ENCODE results near the gene NCK1. TPM values are rescaled to one million over a fixed set of nuclear protein-coding genes. Genes with fewer than 3 reads are reported as not detected.

The NCK1 gene
- total RNA-seq, 2 experiments from 2014 or later: 30.4 to 31.9 TPM

DNA sequence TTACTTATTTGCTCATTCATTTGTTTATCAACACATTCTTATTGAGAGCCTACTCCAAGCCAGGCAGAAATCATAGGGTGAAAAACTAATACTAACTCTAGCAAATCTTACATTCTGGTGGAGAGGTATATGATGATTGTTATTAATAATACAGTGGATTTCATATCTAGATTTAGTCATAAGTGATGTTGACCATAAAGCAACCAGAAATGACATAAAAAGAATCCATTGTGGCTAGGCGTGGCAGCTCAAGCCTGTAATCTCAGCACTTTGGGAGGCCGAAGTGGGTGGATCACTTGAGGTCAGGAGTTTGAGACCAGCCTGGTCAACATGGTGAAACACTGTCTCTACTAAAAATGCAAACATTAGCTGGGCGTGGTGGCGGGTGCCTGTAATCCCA, 69.6 kb downstream of the NCK1 start:
- Mint-ChIP-seq H3K9me3 (ENCODE audit: low read depth) (peaks cover 2% of the 10 kb centered on the region), H3K27me3 (no peaks in the 10 kb centered on the region), H3K4me3 (no peak overlapping the region), H3K36me3 (ENCODE audit: low read depth) (peaks cover 53% of the 10 kb centered on the region), H3K4me1 (peaks cover 56% of the 10 kb centered on the region), H3K27ac (peak overlapping the region; percentile 44)
- no peak for ATAC-seq
- DNase-seq: no peak
- CTCF ChIA-PET: no interaction called here
- POLR2A ChIA-PET: no interaction called here
- intact Hi-C loops (cut with DNase I, micrococcal nuclease): no loop called here

DNA sequence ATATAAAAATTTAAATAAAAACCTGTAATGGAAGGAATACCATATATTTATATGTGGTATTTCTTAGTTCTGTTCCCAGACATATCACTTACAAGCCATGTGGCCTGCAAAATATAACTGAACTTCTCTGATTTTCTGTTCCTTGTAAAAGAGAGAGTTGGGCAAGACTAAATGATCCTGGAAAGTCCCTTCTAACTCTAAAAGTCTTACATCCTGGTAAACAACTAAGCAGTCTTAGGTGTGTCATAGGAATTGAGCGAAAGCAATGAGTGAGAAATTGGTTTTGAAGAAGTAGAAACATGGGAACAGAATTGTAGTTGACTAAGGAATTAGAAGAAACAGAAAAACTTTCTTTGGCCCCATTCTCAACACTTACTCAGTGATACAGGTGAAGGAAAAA, 70.5 kb downstream of the NCK1 start:
- intact Hi-C loops (cut with DNase I, micrococcal nuclease): no loop called here
- Mint-ChIP-seq H3K27ac (peak overlapping the region; percentile 76), H3K4me1 (peaks cover 59% of the 10 kb centered on the region), H3K9me3 (ENCODE audit: low read depth) (peaks cover 6% of the 10 kb centered on the region), H3K4me3 (no peak overlapping the region), H3K36me3 (ENCODE audit: low read depth) (peaks cover 55% of the 10 kb centered on the region), H3K27me3 (no peaks in the 10 kb centered on the region)
- peak; percentile 71 for ATAC-seq
- no peak for DNase-seq
- ChIA-PET CTCF (no interaction called here), POLR2A (no interaction called here)

DNA sequence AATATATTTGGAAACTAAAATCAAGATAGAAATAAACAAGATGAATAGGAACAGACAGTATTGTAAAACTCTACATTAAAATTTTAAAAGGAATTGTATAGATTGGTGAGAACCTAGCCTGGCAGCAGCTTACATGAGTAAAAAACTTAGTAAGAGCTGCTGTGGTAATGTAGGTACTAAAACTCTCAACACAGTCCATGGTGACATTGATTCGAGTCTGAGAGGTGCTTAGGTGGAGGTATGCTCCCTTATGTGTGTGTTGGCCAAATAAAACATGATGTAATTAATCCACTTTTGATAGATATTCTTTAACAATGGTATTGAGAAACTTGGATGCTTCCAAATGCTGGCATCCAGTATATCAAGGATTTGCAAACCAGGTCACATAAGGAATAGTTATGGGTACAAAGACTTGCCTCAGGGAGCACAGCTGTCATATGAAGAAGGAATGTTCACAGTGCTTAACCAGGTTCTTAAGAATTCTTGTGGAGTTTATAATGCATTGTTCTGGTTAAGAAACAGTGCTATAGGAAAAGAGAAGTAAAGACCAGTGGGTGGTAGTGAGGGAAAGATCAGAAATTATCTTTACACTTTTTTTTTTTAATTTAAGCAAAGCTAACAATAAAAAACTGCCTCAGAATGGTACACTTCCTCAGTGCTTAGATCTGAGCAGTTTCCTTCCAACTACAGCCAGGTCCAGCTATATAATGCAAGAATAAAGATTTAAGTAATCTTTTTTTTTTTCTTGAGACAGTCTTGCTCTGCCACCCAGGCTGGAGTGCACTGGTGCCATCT, 71.2 kb downstream of the NCK1 start:
- DNase-seq (no peak), ATAC-seq (peak; percentile 59)
- no peaks in the 10 kb centered on the region for H3K27me3 Mint-ChIP-seq
- intact Hi-C loops (cut with DNase I, micrococcal nuclease): no loop called here
- peak overlapping the region; percentile 76 for H3K27ac Mint-ChIP-seq
- POLR2A ChIA-PET: interaction anchor here (0.6 kb wide), 1 partner anchor 773 kb away, joined by 3 read pairs; no protein-coding TSS in a partner anchor
- H3K9me3 Mint-ChIP-seq (ENCODE audit: low read depth): peaks cover 6% of the 10 kb centered on the region
- CTCF ChIA-PET: interaction anchor here (0.5 kb wide), 1 partner anchor 91 kb away, joined by 3 read pairs; no protein-coding TSS in a partner anchor
- no peak overlapping the region for H3K4me3 Mint-ChIP-seq
- peaks cover 49% of the 10 kb centered on the region for H3K36me3 Mint-ChIP-seq (ENCODE audit: low read depth)
- peaks cover 59% of the 10 kb centered on the region for H3K4me1 Mint-ChIP-seq

DNA sequence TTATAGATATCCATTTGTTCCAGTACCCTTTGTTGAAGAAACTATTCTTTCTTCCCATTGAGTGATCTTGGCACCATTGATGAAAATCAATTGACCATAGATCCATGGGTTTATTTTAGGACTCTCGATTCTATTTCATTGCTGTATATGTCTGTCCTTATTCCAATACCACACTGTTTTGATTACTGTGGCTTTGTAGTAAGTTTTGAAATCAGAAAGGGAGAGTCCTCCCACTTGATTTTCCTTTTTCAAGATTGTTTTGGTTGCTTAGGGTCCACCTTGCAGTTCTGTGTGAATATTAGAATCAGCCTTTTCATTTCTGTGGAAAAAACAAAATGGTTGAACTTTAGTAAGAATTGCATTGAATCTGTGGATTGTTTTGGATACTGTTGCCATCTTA, 75.2 kb downstream of the NCK1 start:
- ChIA-PET CTCF (no interaction called here), POLR2A (no interaction called here)
- Mint-ChIP-seq H3K4me1 (peaks cover 59% of the 10 kb centered on the region), H3K36me3 (ENCODE audit: low read depth) (peaks cover 37% of the 10 kb centered on the region), H3K27ac (no peak overlapping the region), H3K27me3 (no peaks in the 10 kb centered on the region), H3K9me3 (ENCODE audit: low read depth) (peaks cover 8% of the 10 kb centered on the region), H3K4me3 (no peak overlapping the region)
- no peak for ATAC-seq
- no peak for DNase-seq
- intact Hi-C loops (cut with DNase I, micrococcal nuclease): loop anchor here in 1 of 2 experiments (5.0 kb wide), 1 partner anchor 75 kb away; the partner anchor contains the start of gene NCK1

DNA sequence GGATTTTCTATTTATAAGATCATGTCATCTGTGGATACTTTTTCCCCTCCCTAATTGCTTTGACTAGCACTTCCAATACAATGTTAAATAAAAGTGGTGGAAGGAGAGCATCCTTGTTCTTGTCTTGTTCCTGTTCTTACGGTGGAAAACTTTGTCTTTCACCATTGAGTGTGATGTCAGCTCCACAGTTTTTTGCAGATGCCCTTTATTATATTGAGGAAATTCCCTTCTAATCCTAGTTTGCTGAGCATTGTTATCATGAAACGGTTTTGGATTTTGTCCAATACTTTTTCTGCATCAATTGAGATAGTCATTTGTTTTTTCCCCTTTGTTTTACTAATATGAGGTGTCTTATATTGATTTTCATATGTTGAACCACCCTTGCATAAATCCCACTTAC, 75.8 kb downstream of the NCK1 start:
- no peak for DNase-seq
- H3K4me1 Mint-ChIP-seq: peaks cover 59% of the 10 kb centered on the region
- intact Hi-C loops (cut with DNase I, micrococcal nuclease): loop anchor here in 1 of 2 experiments (5.0 kb wide), 1 partner anchor 76 kb away; the partner anchor contains the start of gene NCK1
- H3K9me3 Mint-ChIP-seq (ENCODE audit: low read depth): peaks cover 8% of the 10 kb centered on the region
- peaks cover 34% of the 10 kb centered on the region for H3K36me3 Mint-ChIP-seq (ENCODE audit: low read depth)
- ChIA-PET CTCF (interaction anchor here (1.3 to 1.9 kb wide), 2 partner anchors 10 to 76 kb away, joined by 4 to 5 read pairs; no protein-coding TSS in a partner anchor), POLR2A (no interaction called here)
- H3K4me3 Mint-ChIP-seq: no peak overlapping the region
- no peaks in the 10 kb centered on the region for H3K27me3 Mint-ChIP-seq
- no peak for ATAC-seq
- H3K27ac Mint-ChIP-seq: peak overlapping the region; percentile 37

DNA sequence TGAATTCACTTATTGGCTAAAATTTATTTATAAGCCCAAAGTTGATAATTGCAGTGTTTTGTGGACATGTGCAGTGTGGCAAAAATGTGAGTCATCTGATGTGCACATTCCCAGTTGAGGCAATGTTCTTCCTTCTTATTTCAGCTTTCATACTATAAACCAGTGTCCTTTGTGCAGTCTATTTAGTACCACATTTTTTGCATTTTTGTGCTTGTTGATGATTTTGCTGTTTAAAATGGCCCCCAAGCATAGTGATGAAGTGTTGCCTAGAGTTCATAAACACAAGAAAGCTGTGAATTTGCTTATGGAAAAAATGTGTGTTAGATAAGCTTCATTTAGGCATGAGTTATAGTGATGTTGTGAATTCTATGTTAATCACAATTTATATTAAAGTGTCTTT, 76.3 kb downstream of the NCK1 start:
- Mint-ChIP-seq H3K27me3 (no peaks in the 10 kb centered on the region), H3K4me3 (no peak overlapping the region), H3K9me3 (ENCODE audit: low read depth) (peaks cover 8% of the 10 kb centered on the region), H3K36me3 (ENCODE audit: low read depth) (peaks cover 31% of the 10 kb centered on the region), H3K27ac (peak overlapping the region; percentile 37), H3K4me1 (peaks cover 59% of the 10 kb centered on the region)
- intact Hi-C loops (cut with DNase I, micrococcal nuclease): loop anchor here in 1 of 2 experiments (5.0 kb wide), 1 partner anchor 76 kb away; the partner anchor contains the start of gene NCK1
- ATAC-seq (peak; percentile 68), DNase-seq (no peak)
- ChIA-PET POLR2A (no interaction called here), CTCF (interaction anchor here (1.3 to 1.9 kb wide), 2 partner anchors 11 to 76 kb away, joined by 4 to 5 read pairs; no protein-coding TSS in a partner anchor)

DNA sequence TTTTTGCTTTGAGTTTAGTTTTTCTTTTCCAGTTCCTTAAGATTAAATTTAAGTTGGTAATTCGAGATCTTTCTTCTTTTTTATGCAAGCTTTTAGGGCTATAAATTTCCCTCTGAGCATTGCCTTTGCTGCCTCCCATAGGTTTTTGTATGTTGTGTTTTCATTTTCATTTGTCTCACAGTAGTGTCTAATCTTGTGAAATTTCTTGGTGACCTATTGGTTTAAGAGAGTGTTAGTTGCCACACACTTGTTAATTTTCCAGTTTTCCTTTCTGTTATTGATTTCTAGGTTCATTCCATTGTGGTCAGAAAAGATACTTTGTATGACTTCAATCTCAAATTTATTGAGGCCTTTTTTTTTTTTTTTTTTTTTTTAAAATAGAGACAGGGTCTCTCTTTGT, 77.5 kb downstream of the NCK1 start:
- Mint-ChIP-seq H3K36me3 (ENCODE audit: low read depth) (peaks cover 25% of the 10 kb centered on the region), H3K9me3 (ENCODE audit: low read depth) (peaks cover 8% of the 10 kb centered on the region), H3K4me3 (no peak overlapping the region), H3K27me3 (no peaks in the 10 kb centered on the region), H3K27ac (peak overlapping the region; percentile 67), H3K4me1 (peaks cover 60% of the 10 kb centered on the region)
- ChIA-PET POLR2A (no interaction called here), CTCF (interaction anchor here (1.9 kb wide), 1 partner anchor 74 kb away, joined by 5 read pairs; no protein-coding TSS in a partner anchor)
- intact Hi-C loops (cut with DNase I, micrococcal nuclease): loop anchor here in 1 of 2 experiments (5.0 kb wide), 1 partner anchor 77 kb away; the partner anchor contains the start of gene NCK1
- no peak for DNase-seq
- no peak for ATAC-seq

DNA sequence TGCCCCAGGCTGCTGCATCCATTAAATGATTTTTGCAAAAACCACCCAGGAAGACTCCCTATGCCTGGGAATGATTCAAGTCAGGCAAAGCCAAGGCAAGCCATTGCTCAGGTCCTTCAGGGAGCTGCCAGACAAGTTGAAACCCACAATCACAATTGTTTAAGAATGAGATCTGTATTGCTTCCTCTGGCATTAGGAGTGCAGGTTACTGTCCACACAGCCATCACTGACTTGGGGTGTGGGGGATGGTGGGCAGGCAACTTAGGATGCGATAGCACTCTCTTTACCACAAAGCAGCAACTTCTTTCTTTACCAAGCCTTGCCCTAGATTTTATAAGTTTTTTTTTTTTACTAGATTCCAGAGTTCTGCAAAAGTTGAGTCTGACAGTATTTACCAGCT, 80.8 kb downstream of the NCK1 start:
- H3K27ac Mint-ChIP-seq: no peak overlapping the region
- POLR2A ChIA-PET: no interaction called here
- no peak overlapping the region for H3K4me3 Mint-ChIP-seq
- intact Hi-C loops (cut with DNase I, micrococcal nuclease): no loop called here
- no peak for DNase-seq
- CTCF ChIA-PET: interaction anchor here (0.5 kb wide), 1 partner anchor 8 kb away, joined by 3 read pairs; no protein-coding TSS in a partner anchor
- peaks cover 2% of the 10 kb centered on the region for H3K9me3 Mint-ChIP-seq (ENCODE audit: low read depth)
- H3K4me1 Mint-ChIP-seq: peaks cover 52% of the 10 kb centered on the region
- H3K27me3 Mint-ChIP-seq: no peaks in the 10 kb centered on the region
- H3K36me3 Mint-ChIP-seq (ENCODE audit: low read depth): peaks cover 15% of the 10 kb centered on the region
- no peak for ATAC-seq

DNA sequence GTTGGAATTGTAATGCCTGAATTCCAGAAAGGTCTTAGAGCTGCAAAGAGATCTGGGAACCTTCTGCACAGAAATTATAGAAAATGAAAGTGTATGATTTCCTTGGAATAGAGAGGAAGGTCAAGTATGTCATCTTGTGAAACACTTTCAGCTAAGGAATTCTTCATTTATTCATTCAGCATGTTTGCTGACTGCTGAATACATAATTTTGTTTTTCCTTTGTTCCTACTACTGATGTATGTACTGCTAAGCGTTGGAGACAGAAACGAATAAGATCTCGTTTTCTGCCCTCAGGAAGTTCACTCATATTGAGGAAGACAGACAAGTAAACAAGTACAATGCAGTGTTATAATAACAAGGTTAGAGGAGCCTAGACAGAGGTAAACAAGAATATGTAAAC, 81.4 kb downstream of the NCK1 start:
- no peak overlapping the region for H3K4me3 Mint-ChIP-seq
- H3K4me1 Mint-ChIP-seq: peaks cover 46% of the 10 kb centered on the region
- no peaks in the 10 kb centered on the region for H3K27me3 Mint-ChIP-seq
- ChIA-PET POLR2A (no interaction called here), CTCF (interaction anchor here (0.5 kb wide), 1 partner anchor 8 kb away, joined by 3 read pairs; no protein-coding TSS in a partner anchor)
- peaks cover 15% of the 10 kb centered on the region for H3K36me3 Mint-ChIP-seq (ENCODE audit: low read depth)
- intact Hi-C loops (cut with DNase I, micrococcal nuclease): no loop called here
- H3K27ac Mint-ChIP-seq: peak overlapping the region; percentile 72
- ATAC-seq (no peak), DNase-seq (no peak)
- peaks cover 2% of the 10 kb centered on the region for H3K9me3 Mint-ChIP-seq (ENCODE audit: low read depth)

DNA sequence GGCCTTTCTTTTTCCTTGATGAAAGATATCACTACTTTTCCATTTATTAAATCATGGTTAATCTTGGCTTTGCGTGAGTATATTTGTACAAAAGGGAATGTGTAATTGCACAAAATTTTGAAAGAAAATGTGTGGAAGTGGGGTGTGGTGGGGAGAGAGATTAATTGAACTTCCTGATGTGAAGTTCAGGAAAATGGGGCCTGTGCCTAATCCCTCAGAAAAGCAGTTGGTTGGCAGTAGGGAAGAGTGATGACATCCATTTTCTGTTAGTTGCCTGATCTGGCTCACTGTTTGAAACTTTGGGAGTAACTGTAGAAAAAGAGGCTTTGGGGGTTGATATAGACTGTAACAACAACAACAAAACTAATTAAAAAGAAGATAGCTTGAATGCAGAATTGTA, 85.0 kb downstream of the NCK1 start:
- ATAC-seq (no peak), DNase-seq (no peak)
- POLR2A ChIA-PET: no interaction called here
- intact Hi-C loops (cut with DNase I, micrococcal nuclease): no loop called here
- no peak overlapping the region for H3K4me3 Mint-ChIP-seq
- H3K9me3 Mint-ChIP-seq (ENCODE audit: low read depth): no peaks in the 10 kb centered on the region
- H3K4me1 Mint-ChIP-seq: peaks cover 26% of the 10 kb centered on the region
- peaks cover 15% of the 10 kb centered on the region for H3K36me3 Mint-ChIP-seq (ENCODE audit: low read depth)
- H3K27ac Mint-ChIP-seq: no peak overlapping the region
- no peaks in the 10 kb centered on the region for H3K27me3 Mint-ChIP-seq
- CTCF ChIA-PET: interaction anchor here (1.8 kb wide), 1 partner anchor 11 kb away, joined by 4 read pairs; the partner anchor contains the start of gene IL20RB

DNA sequence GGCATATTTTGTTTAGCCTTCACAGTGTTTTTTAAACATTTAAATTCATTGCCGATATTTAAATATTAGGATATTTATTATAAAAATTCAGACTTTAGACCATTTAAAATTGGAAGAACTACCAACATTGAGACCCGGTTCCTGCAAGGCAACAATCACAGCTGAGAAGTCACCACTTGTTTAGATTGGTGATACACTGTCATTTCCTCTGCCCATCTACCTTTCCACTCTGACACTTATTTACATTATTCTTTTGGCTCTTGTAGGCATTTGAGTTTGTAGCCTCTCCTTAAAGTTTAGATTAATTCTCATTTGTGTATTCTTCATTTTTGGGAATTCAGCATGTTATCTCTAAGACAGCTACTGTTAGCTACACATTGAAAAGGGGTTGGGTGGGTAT, 85.5 kb downstream of the NCK1 start:
- ATAC-seq (no peak), DNase-seq (no peak)
- intact Hi-C loops (cut with DNase I, micrococcal nuclease): no loop called here
- ChIA-PET CTCF (interaction anchor here (1.0 to 1.8 kb wide), 3 partner anchors 10 to 67 kb away, joined by 3 to 6 read pairs (median 4); partner anchors contain the start of gene IL20RB), POLR2A (no interaction called here)
- H3K36me3 Mint-ChIP-seq (ENCODE audit: low read depth): peaks cover 15% of the 10 kb centered on the region
- no peak overlapping the region for H3K27ac Mint-ChIP-seq
- no peak overlapping the region for H3K4me3 Mint-ChIP-seq
- no peaks in the 10 kb centered on the region for H3K27me3 Mint-ChIP-seq
- no peaks in the 10 kb centered on the region for H3K9me3 Mint-ChIP-seq (ENCODE audit: low read depth)
- H3K4me1 Mint-ChIP-seq: peaks cover 21% of the 10 kb centered on the region

DNA sequence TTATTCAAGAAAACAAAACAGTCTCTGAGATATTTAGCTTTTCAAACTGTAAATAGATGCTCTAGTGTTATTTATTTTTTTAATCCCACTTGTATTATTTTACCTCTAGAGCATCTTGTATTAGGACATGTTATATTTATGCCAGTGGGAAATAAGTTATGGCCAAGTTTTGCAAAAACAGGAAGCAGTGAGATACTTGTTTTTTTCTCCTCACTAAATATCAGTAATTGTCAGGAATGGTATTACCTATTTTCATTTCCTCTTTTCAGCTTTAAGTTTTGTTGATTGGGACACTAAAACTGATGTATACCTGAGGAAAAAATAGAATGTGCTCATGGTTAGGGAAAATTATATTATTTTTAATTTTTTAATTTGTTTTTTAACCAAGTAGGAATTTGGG, 87.1 kb downstream of the NCK1 start:
- no peak overlapping the region for H3K27ac Mint-ChIP-seq
- POLR2A ChIA-PET: no interaction called here
- peaks cover 7% of the 10 kb centered on the region for H3K4me1 Mint-ChIP-seq
- H3K36me3 Mint-ChIP-seq (ENCODE audit: low read depth): peaks cover 13% of the 10 kb centered on the region
- no peaks in the 10 kb centered on the region for H3K27me3 Mint-ChIP-seq
- H3K4me3 Mint-ChIP-seq: no peak overlapping the region
- intact Hi-C loops (cut with DNase I, micrococcal nuclease): no loop called here
- ATAC-seq: no peak
- H3K9me3 Mint-ChIP-seq (ENCODE audit: low read depth): no peaks in the 10 kb centered on the region
- DNase-seq: no peak
- CTCF ChIA-PET: no interaction called here

Data from activated CD4-positive, alpha-beta T cell treated with anti-CD3 and anti-CD28 coated beads for 36 hours (primary cell).